AG04449 (cell line): Measurements from ENCODE around the gene LEMD1.

Experiments used
- CTCF ChIA-PET: fragments of 350-600 bp; formaldehyde crosslinking; extraction: SDS; loops from one replicate; lab custom pipeline; 2021; ENCODE audit warnings: antibody characterized with exemption; lab: Yijun Ruan, JAX
- POLR2A ChIA-PET: fragments of 400-600, 350-600 bp; formaldehyde crosslinking; extraction: SDS; loops from one replicate; lab custom pipeline; 2020; ENCODE audit warnings: antibody characterized with exemption, inconsistent platforms; lab: Yijun Ruan, JAX
- DNase-seq: peaks from one replicate; pipeline ENCODE4 v3.0.0-alpha.2; 2010; ENCODE audit warnings: low read depth, low spot score
- H3K4me3 ChIP-seq: 2 replicates; pipeline ENCODE4 v1.5.1; 2011; ENCODE audit warnings: low read depth, mild to moderate bottlenecking, control low read depth, low read length
- CTCF ChIP-seq: IDR thresholded peaks from one replicate; pipeline ENCODE4 v1.5.1; 2011; ENCODE audit warnings: mild to moderate bottlenecking, moderate library complexity, low read length, control low read depth, inconsistent platforms; ENCODE audit not compliant: insufficient read depth; ENCODE audit errors: missing control alignments

LEMD1 gene

GRCh38 chr1:205337481-205337880, 84.4 kb downstream of the LEMD1 start:
- no peak for TF ChIP-seq CTCF
- no peak overlapping the region for H3K4me3 ChIP-seq
- DNase-seq: no peak
- ChIA-PET POLR2A (no interaction called here), CTCF (interaction anchor here (1.0 to 28.6 kb wide), 12 partner anchors 9 to 295 kb away, joined by 3 to 2093 read pairs (median 32); partner anchors contain the start of genes KLHDC8A and NUAK2)

GRCh38 chr1:205335692-205336091, 86.2 kb downstream of the LEMD1 start:
- H3K4me3 ChIP-seq: no peak overlapping the region
- ChIA-PET POLR2A (no interaction called here), CTCF (interaction anchor here (0.6 to 28.6 kb wide), 40 partner anchors 9 to 252 kb away, joined by 3 to 2093 read pairs (median 4); partner anchors contain the start of genes KLHDC8A, NUAK2 and TMEM81)
- no peak for DNase-seq
- peak; percentile 99 for TF ChIP-seq CTCF

- DNase-seq: no peak
- no peak overlapping the region for H3K4me3 ChIP-seq
- ChIA-PET CTCF (interaction anchor here (0.6 to 28.6 kb wide), 14 partner anchors 11 to 192 kb away, joined by 3 to 2093 read pairs (median 5); no protein-coding TSS in a partner anchor), POLR2A (interaction anchor here (0.7 kb wide), 1 partner anchor 22 kb away, joined by 3 read pairs; no protein-coding TSS in a partner anchor)
- no peak for TF ChIP-seq CTCF
Measured at GRCh38 chr1:205332015-205332791, 89.7 kb downstream of the LEMD1 start.
